LNCAP (cell line): Measurements from ENCODE around the gene LRP8.

Experiments
- CTCF ChIP-seq: fragments of 450-650 bp; IDR thresholded peaks from 2 replicates; pipeline ENCODE4 v1.5.1; 2017; ENCODE audit warnings: mild to moderate bottlenecking

LRP8 gene

DNA sequence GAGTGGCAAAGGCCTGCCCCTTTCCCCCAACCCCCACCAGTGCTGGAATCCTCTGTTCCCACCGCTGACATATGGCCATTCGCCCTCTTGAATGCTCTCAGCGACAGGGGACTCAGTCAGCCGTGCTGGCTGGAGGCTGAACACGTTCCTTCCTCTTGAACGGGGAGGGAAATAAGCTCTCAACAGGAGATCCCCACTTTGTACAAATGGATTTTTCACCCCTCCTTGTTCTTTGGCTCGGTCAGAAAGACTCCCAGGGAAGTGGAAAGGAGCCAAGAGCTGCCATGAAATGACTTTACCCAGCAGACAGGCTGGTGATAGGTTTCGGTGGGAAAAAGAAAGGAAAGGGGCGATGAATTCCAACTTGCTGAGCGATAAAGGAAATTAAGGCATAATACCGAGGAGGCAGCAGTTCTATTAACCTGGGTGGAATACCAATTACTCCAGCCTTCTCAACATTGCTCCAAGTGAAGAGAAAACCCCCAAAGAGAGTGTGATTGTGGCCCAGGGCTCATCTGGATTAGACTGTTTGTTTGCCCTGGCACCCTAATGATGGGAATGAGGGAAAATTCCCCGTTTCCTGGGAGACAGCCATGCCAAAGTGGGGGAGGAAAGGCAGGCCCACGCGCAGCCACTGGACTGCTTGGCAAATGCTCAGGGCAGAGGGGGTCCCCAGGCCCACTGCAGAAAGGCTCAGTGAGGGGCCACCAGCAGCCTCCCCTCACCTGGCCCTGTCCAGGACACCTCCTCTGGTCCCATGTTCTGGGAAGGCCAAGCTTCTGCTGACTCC, 23.9 kb downstream of the LRP8 start:
- no peak for TF ChIP-seq CTCF

- TF ChIP-seq CTCF, result no peak
Measured at GRCh38 chr1:53303243-53303642, 24.6 kb downstream of the LRP8 start.

- TF ChIP-seq CTCF, result no peak
Measured at GRCh38 chr1:53299233-53299632, 28.6 kb downstream of the LRP8 start.

DNA sequence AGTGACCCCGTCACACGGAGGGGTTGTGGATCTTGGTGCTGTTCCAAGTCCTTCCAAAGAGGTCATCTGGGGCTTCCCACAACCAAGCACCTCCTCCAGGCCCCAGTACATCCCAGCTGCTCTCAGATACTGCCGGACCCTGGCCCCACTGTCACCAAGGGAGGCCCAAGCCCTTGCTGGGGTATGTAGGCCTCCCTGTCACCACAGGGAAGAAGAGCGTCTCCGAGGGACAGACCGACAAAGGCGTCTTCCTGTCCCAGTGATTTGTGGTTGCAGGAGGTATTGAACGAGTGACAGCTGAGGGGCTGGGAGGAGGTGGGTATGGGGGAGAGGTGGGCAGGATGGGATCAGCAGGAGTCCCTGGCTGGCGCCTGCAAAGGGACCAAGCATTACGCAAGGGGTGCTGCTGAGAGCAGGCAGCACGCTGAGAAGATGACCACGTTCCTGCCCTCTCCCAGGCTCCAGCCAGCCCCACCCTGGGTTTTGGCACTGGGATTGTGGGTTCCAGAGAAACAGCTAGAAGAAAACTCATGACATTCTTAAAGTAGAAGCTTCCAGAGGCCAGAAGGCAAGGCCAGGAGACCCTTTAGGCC, 29.7 kb downstream of the LRP8 start:
- no peak for TF ChIP-seq CTCF

DNA sequence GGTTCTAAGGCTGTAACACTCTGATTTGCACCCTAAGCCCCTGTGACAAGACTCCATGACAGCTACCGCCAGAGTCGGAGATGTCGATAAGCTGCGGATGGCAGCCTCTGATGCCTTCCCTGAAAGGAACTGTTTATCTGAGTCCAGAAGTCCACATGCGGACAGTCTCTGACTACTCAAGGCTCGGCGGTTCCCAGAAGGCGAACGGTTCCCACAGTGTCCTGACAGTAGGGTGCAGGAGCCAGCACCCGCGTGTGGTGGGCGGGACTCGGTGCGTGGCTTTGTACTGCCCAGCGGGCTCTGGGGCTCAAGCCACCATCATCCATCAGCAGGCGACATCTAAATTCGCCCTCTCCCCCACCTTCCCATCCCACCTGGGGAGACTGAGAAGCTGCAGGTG, 30.7 kb downstream of the LRP8 start:
- no peak for TF ChIP-seq CTCF

GRCh38 chr1:53296117-53296749, 31.6 kb downstream of the LRP8 start:
- no peak for TF ChIP-seq CTCF

- TF ChIP-seq CTCF, result no peak
Measured at GRCh38 chr1:53295726-53296116, 32.1 kb downstream of the LRP8 start.
